Choroid plexus epithelial cell (primary cell): ENCODE data around the gene RENBP.

ENCODE experiments used
- DNase-seq: peaks from one replicate; pipeline ENCODE4 v3.0.0-alpha.2; 2010; ENCODE audit warnings: low read depth
- H3K4me3 ChIP-seq: 2 replicates; pipeline ENCODE4 v1.5.1; 2011; ENCODE audit warnings: low read depth, mild to moderate bottlenecking, control low read depth, low read length, moderate library complexity
- CTCF ChIP-seq: conservative IDR thresholded peaks from 2 replicates; pipeline ENCODE4 v1.5.1; 2011; ENCODE audit warnings: low read depth, mild to moderate bottlenecking, control low read depth, inconsistent platforms, low read length, moderate library complexity

Gene RENBP

DNA sequence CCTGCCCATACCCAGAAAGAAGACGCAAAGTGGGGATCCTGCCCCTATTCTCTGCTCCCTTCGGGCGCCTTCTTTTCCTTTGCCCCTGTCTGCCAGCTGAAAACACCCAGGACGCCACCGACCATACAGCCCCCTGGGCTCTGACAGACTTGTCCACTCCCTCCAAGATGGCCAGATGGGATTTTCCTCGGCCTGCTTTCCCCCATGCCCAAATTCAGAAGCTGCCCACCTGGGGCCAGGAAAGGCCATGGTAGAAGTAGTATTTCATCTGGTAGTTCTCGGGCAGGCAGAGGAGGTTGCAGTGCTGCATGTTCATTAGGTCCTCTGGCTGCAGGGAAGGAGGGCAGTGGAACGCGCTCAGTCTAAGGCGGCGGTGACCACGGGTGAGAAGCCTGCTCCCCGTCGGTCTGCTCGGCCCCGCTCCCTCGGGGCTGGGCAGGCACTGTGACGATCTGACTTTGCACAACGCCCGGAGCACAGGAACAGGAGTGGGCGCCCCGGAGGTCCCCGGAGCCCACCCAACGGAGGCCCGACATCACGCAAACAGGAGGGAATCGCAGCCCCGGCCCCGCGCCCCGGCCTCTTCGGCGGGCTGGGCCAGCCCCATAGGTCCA, 10.2 kb downstream of the RENBP start:
- TF ChIP-seq CTCF, result no peak
- peak overlapping the region; percentile 70 for H3K4me3 ChIP-seq
- DNase-seq, result no peak

GRCh38 chrX:153933748-153934147, 10.7 kb downstream of the RENBP start:
- peak overlapping the region; percentile 70 for H3K4me3 ChIP-seq
- peak; percentile 44 for DNase-seq
- TF ChIP-seq CTCF, result no peak

- H3K4me3 ChIP-seq, result no peak overlapping the region
- DNase-seq, result no peak
- no peak for TF ChIP-seq CTCF
These were observed 12.1 kb downstream of the RENBP start for GRCh38 chrX:153932220-153932915.

- DNase-seq, result no peak
- H3K4me3 ChIP-seq, result no peak overlapping the region
- TF ChIP-seq CTCF, result no peak
These were observed 12.7 kb downstream of the RENBP start for GRCh38 chrX:153931748-153932147.

DNA sequence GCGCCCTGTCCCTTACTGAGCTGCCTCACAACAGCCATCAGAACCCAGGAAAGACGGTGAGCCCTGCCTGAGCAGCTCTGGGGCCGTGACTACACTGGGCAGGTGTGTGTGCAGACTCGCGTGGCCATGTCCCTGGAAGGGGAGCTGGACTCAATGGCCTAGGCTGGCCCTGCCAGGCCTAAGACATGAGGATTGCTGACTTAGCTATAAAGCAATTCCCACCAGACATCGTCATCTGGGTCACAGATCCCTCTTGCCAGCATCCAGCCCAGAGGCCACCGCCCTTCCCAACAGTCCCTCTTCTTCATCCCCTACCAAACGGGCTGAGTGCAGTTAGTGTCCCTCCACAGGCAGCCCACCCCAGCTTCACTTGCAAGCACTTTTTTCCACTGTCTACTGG, 13.3 kb downstream of the RENBP start:
- no peak for DNase-seq
- H3K4me3 ChIP-seq, result no peak overlapping the region
- TF ChIP-seq CTCF, result no peak

- DNase-seq, result no peak
- H3K4me3 ChIP-seq, result no peak overlapping the region
- no peak for TF ChIP-seq CTCF
These were observed 14.2 kb downstream of the RENBP start for GRCh38 chrX:153930011-153930910.
